ENCODE data around the gene DUSP1. TPM values are rescaled to one million over a fixed set of nuclear protein-coding genes. Genes with fewer than 3 reads are reported as not detected.

The DUSP1 gene
- total and polyA plus RNA-seq, 9 of the 15 experiments (the other 6 are each of a cell fraction or from before 2014, with no cell fraction given), result 2.1 to 14.2 (median 8.5) TPM

DNA sequence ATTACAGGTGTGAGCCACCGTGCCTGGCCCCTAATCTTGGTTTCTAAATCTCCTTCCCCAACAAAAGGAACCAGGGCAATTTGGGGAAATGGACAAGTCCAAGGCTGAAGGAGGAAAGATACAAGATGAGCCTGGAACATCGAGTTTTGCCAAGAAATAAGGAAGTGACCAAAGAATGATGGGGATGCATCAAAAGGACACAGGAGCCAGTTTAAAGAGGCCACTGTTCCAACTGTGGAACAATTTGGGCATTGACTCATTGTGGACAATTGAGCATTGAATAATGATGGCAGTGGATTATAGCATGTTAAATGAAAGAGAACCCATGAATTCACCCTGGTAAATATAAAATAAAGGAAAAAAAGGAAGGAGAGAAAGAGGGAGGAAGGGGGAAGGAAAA lies 47.5 kb downstream of the DUSP1 start:
- no TSS peak for BruUV-seq (replicated peaks)
- H3K4me1 ChIP-seq (replicated peaks in 1 of 2; ENCODE audit: control insufficient read depth in 2 of 2, insufficient read depth in 2 of 2, low read length in 2 of 2), result no peaks in the 10 kb centered on the region; a peak in 1 of 5 replicates
- POLR2A ChIA-PET, result interaction anchor here (0.7 to 2.1 kb wide), 5 partner anchors 9 to 260 kb away, joined by 3 to 9 read pairs (median 3); partner anchors contain the start of genes ATP6V0E1 and DUSP1
- no peak overlapping the region for H3K4me2 ChIP-seq (ENCODE audit: insufficient read depth, low read length)
- no peak for DNase-seq (ENCODE audit: extremely low read depth in 1 of 4, low spot score in 3 of 4)
- intact Hi-C loops (cut with micrococcal nuclease), result no loop called here
- H2AFZ ChIP-seq (ENCODE audit: low read depth, low read length), result no peak overlapping the region
- H3K27ac ChIP-seq (ENCODE audit: extremely low read depth, low read depth, low read length), result no peak overlapping the region
- no peaks in the 10 kb centered on the region for H3K9me3 ChIP-seq (replicated peaks; ENCODE audit: control insufficient read depth, insufficient read depth, low read depth, low read length)
- H3K4me3 ChIP-seq, result no peak overlapping the region
- H3K9me1 ChIP-seq (ENCODE audit: control insufficient read depth, insufficient read depth, low read length), result no peaks in the 10 kb centered on the region
- CTCF ChIA-PET (ENCODE audit: low intra/inter-chr PET ratio), result no interaction called here
- H3K79me2 ChIP-seq (ENCODE audit: control insufficient read depth, insufficient read depth, low read length), result no peaks in the 10 kb centered on the region
- in situ Hi-C loops (cut with MboI), result loop anchor here (25.0 kb wide), 1 partner anchor 1589 kb away; no protein-coding TSS in a partner anchor
- no peak overlapping the region for H3K9ac ChIP-seq (ENCODE audit: insufficient read depth in 1 of 2, low read depth in 2 of 2, low read length in 2 of 2)
- no peak for FAIRE-seq
- peaks cover 24 to 40% of the 10 kb centered on the region in 2 experiments; a peak in 4 of 5 replicates for H3K27me3 ChIP-seq (ENCODE audit: control insufficient read depth in 2 of 2, insufficient read depth in 2 of 2, low read length in 2 of 2)
- ATAC-seq, result no peak
- no peaks in the 10 kb centered on the region for H3K36me3 ChIP-seq (ENCODE audit: control insufficient read depth, insufficient read depth, low read length)
- TF ChIP-seq, protein P1, sequence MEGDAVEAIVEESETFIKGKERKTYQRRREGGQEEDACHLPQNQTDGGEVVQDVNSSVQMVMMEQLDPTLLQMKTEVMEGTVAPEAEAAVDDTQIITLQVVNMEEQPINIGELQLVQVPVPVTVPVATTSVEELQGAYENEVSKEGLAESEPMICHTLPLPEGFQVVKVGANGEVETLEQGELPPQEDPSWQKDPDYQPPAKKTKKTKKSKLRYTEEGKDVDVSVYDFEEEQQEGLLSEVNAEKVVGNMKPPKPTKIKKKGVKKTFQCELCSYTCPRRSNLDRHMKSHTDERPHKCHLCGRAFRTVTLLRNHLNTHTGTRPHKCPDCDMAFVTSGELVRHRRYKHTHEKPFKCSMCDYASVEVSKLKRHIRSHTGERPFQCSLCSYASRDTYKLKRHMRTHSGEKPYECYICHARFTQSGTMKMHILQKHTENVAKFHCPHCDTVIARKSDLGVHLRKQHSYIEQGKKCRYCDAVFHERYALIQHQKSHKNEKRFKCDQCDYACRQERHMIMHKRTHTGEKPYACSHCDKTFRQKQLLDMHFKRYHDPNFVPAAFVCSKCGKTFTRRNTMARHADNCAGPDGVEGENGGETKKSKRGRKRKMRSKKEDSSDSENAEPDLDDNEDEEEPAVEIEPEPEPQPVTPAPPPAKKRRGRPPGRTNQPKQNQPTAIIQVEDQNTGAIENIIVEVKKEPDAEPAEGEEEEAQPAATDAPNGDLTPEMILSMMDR (IDR thresholded peaks at IDR 0.05 in 2 of 3, conservative IDR thresholded peaks at IDR 0.05 in 1 of 3; ENCODE audit: insufficient read depth in 2 of 3, low read depth in 1 of 3, low read length in 3 of 3), result no peak
- TF ChIP-seq SPI1 (IDR thresholded peaks at IDR 0.05; ENCODE audit: borderline replicate concordance, low read depth, low read length), result peak; percentile 67; the same call in 1 of the 2 replicates
- 0 out of 2 replicates have a peak, but pooled peaks cover 2% of the 10 kb centered on the region for H4K20me1 ChIP-seq (replicated peaks; ENCODE audit: control insufficient read depth, insufficient read depth, low read length)
- WGBS (ENCODE audit: insufficient coverage, low coverage, missing lambda C conversion rate), result 0% methylated on average over 2 of the region's 2 CpGs

DNA sequence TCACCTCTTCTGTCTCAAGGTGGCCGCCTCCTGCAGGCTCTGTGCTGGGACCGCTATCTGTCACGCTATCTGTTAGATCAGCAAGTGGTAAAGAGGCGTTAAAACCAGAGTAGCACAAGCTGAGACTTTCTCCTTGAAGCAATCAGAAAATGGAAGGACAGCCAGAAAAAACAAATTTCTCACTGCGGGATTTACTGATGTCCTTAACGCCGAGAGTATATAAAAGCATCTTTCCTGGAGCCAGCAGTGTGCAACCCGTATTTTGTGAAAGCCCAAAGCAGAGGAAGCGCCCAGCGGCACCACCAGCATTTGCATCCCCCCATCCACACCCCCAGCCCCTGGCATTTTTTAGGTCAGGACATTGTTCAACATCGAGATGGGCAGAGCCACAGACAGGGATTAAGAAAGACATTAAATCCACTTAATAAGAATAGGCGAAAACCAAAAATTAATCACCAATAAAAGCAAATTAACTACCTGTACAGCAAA lies 48.6 kb downstream of the DUSP1 start:
- H3K79me2 ChIP-seq (ENCODE audit: control insufficient read depth, insufficient read depth, low read length), result no peaks in the 10 kb centered on the region
- H3K4me2 ChIP-seq (ENCODE audit: insufficient read depth, low read length), result no peak overlapping the region
- H3K4me1 ChIP-seq (replicated peaks in 1 of 2; ENCODE audit: control insufficient read depth in 2 of 2, insufficient read depth in 2 of 2, low read length in 2 of 2), result no peaks in the 10 kb centered on the region; a peak in 1 of 5 replicates
- no peak overlapping the region for H2AFZ ChIP-seq (ENCODE audit: low read depth, low read length)
- no peak overlapping the region for H3K4me3 ChIP-seq
- H3K9me3 ChIP-seq (replicated peaks; ENCODE audit: control insufficient read depth, insufficient read depth, low read depth, low read length), result no peaks in the 10 kb centered on the region
- no peaks in the 10 kb centered on the region for H3K9me1 ChIP-seq (ENCODE audit: control insufficient read depth, insufficient read depth, low read length)
- ChIA-PET CTCF (ENCODE audit: low intra/inter-chr PET ratio) (no interaction called here), POLR2A (no interaction called here)
- peaks cover 24 to 45% of the 10 kb centered on the region in 2 experiments; a peak in 4 of 5 replicates for H3K27me3 ChIP-seq (ENCODE audit: control insufficient read depth in 2 of 2, insufficient read depth in 2 of 2, low read length in 2 of 2)
- intact Hi-C loops (cut with micrococcal nuclease) (no loop called here), in situ Hi-C loops (cut with MboI) (loop anchor here (25.0 kb wide), 1 partner anchor 1590 kb away; no protein-coding TSS in a partner anchor)
- 7% methylated on average over 12 of the region's 12 CpGs for WGBS (ENCODE audit: insufficient coverage, low coverage, missing lambda C conversion rate)
- ATAC-seq (no peak), DNase-seq (ENCODE audit: extremely low read depth in 1 of 4, low spot score in 3 of 4) (no peak), FAIRE-seq (no peak)
- no TSS peak for BruUV-seq (replicated peaks)
- no peak overlapping the region for H3K27ac ChIP-seq (ENCODE audit: extremely low read depth, low read depth, low read length)
- H3K9ac ChIP-seq (ENCODE audit: insufficient read depth in 1 of 2, low read depth in 2 of 2, low read length in 2 of 2), result no peak overlapping the region
- H4K20me1 ChIP-seq (replicated peaks; ENCODE audit: control insufficient read depth, insufficient read depth, low read length), result 0 out of 2 replicates have a peak, but pooled peaks cover 2% of the 10 kb centered on the region
- H3K36me3 ChIP-seq (ENCODE audit: control insufficient read depth, insufficient read depth, low read length), result no peaks in the 10 kb centered on the region
- peak; percentile 86 for TF ChIP-seq ESRRA (IDR thresholded peaks at IDR 0.05; ENCODE audit: borderline replicate concordance, low read depth)
- no peak for TF ChIP-seq SNRNP70 (optimal IDR thresholded peaks at IDR 0.05; ENCODE audit: low read depth, low read length)
